Thoracic aorta (tissue), 2 donors: ENCODE measurements around the gene PLEKHG5. TPM values are rescaled to one million over a fixed set of nuclear protein-coding genes. Genes with fewer than 3 reads are reported as not detected.
A peak's percentile ranks its signal among the peaks of the same experiment; 100 is the strongest.

Experiments
- ATAC-seq: fragments of 150-250 bp; one replicate; pipeline ENCODE4 v1.8.0; 2017; ENCODE audit warnings: low read depth; ENCODE audit not compliant: insufficient number of reproducible peaks, low FRiP score
- DNase-seq: peaks from one replicate; pipeline ENCODE4 v3.0.0-alpha.2; 2020; ENCODE audit warnings: low spot score
- H3K27ac ChIP-seq, 2 donors: fragments of 200-600 bp; sonication (generic); 1 replicate in 1 of 2; 2 replicates in 1 of 2; pipeline ENCODE4 v1.5.1; 2016; ENCODE audit warnings: mild to moderate bottlenecking in 2 of 2, moderate library complexity in 2 of 2
- H3K27me3 ChIP-seq: fragments of 200-600 bp; sonication (generic); replicated peaks from 2 replicates; pipeline ENCODE4 v1.6.0; 2016; ENCODE audit warnings: mild to moderate bottlenecking; ENCODE audit not compliant: insufficient read depth
- H3K36me3 ChIP-seq: fragments of 200-600 bp; sonication (generic); one replicate; pipeline ENCODE4 v1.5.1; 2016
- H3K4me1 ChIP-seq, 2 donors: fragments of 200-600 bp; sonication (generic); 1 replicate in 1 of 2; 2 replicates in 1 of 2; pipeline versions ENCODE4 v1.5.1 to v1.6.0; 2016; ENCODE audit warnings: low read depth in 2 of 2, mild to moderate bottlenecking in 1 of 2; ENCODE audit not compliant: control insufficient read depth in 1 of 2
- H3K4me3 ChIP-seq: fragments of 200-600 bp; sonication (generic); 2 replicates; pipeline ENCODE4 v1.5.1; 2016; ENCODE audit warnings: mild to moderate bottlenecking
- H3K9me3 ChIP-seq: fragments of 200-600 bp; sonication (generic); 2 replicates; pipeline ENCODE4 v1.5.1; 2016
- total RNA-seq, 2 donors: library from RNA; depleted of rRNA; stranded (reverse); fragments of >200 nt; gene quantifications; one replicate each; pipeline versions ENCODE4 v1.1.0 to v1.2.3, GENCODE V29; 2016
- TF ChIP-seq, protein P1 (sequence below): fragments of 200-600 bp; sonication (generic); IDR thresholded peaks from one replicate; pipeline ENCODE4 v1.5.1; 2019; ENCODE audit warnings: antibody characterized with exemption

Gene PLEKHG5
- total RNA-seq, 2 donors from 2014 or later = 23.4 to 32.9 TPM

DNA sequence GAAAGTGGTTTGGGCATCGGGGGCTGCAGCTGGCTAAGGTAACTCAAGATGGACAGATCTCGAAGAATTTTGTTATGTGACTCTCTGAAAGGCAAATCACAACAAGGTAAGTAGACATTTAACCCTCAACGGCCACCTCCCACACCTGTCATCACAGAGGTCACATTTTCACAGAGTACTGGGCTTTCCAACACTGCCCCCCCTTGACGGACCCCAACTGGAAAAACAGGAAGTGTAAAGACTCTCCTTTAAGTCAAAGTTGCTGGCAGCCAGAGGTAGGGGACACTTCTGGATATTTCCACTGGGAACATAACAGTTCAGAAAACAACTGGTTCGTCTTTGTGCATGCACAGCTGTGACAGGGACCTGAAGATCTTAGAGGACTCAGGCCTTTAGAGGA lies 40.5 kb upstream of the PLEKHG5 start:
- TF ChIP-seq, protein P1, sequence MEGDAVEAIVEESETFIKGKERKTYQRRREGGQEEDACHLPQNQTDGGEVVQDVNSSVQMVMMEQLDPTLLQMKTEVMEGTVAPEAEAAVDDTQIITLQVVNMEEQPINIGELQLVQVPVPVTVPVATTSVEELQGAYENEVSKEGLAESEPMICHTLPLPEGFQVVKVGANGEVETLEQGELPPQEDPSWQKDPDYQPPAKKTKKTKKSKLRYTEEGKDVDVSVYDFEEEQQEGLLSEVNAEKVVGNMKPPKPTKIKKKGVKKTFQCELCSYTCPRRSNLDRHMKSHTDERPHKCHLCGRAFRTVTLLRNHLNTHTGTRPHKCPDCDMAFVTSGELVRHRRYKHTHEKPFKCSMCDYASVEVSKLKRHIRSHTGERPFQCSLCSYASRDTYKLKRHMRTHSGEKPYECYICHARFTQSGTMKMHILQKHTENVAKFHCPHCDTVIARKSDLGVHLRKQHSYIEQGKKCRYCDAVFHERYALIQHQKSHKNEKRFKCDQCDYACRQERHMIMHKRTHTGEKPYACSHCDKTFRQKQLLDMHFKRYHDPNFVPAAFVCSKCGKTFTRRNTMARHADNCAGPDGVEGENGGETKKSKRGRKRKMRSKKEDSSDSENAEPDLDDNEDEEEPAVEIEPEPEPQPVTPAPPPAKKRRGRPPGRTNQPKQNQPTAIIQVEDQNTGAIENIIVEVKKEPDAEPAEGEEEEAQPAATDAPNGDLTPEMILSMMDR = no peak
- Histone ChIP-seq H3K27me3 (no peaks in the 10 kb centered on the region), H3K4me3 (no peak overlapping the region), H3K4me1 (peaks cover 0 to 3% of the 10 kb centered on the region in 2 donors), H3K27ac (no peak overlapping the region), H3K9me3 (no peaks in the 10 kb centered on the region), H3K36me3 (peaks cover 45% of the 10 kb centered on the region)
- no peak for ATAC-seq
- no peak for DNase-seq

DNA sequence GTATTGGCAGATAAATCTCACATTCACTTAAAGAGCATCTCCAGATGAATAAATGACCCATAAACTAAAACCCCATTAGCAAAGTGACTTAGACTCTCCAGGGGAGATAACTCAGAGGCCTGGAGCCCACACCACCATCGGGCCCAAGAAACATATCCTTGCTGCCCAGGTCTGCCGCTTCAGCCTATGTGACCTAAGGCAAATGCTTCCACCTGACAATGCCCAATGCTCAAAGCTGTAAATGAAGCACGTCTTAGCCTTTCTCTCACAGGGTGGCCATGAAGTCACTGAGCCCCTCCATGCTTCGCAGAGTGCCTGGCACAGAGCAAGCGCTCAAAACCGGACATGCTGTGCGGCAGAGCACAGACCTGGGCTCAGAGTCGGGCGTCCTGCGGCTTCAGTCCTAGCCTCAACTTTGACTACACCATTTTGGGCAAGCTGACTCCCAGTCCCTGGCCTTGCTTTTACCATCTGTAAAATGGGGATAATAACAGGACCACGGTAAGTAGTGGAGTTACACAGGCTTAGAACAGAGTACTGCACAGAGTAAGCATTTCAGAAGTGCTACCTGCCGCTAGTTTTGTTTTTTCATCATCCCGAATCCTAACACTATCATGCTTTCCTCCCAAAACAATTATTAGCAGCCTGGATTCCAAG lies 39.2 kb upstream of the PLEKHG5 start:
- ATAC-seq (no peak), DNase-seq (no peak)
- H3K9me3 ChIP-seq = no peaks in the 10 kb centered on the region
- TF ChIP-seq, protein P1 = no peak
- H3K27me3 ChIP-seq = no peaks in the 10 kb centered on the region
- no peak overlapping the region for H3K27ac ChIP-seq
- H3K36me3 ChIP-seq = peaks cover 58% of the 10 kb centered on the region
- peaks cover 0 to 3% of the 10 kb centered on the region in 2 donors for H3K4me1 ChIP-seq
- H3K4me3 ChIP-seq = no peak overlapping the region

DNA sequence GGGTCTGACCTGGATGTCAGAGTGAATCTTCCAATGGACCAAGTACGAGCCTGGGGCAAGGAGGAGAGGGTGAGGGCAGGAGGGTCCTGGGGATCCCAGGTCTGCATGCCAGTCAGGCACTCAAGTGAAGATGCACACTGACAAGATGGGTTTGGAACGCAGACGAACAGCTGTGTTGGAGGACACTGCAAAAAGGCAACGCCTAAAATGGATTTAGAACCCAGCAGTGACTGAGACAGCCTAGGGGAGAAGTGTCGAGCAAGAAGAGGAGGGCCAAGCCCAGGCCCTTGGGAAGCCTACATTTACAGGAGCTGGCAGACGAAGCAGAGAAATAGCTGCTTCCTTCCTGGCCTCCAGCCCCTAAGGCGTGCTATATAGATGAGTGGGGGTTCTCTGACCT lies 37.0 kb upstream of the PLEKHG5 start:
- Histone ChIP-seq H3K27me3 (no peaks in the 10 kb centered on the region), H3K36me3 (peaks cover 52% of the 10 kb centered on the region), H3K4me1 (no peaks in the 10 kb centered on the region), H3K27ac (no peak overlapping the region), H3K4me3 (no peak overlapping the region), H3K9me3 (no peaks in the 10 kb centered on the region)
- TF ChIP-seq, protein P1 = no peak
- no peak for DNase-seq
- ATAC-seq = no peak

DNA sequence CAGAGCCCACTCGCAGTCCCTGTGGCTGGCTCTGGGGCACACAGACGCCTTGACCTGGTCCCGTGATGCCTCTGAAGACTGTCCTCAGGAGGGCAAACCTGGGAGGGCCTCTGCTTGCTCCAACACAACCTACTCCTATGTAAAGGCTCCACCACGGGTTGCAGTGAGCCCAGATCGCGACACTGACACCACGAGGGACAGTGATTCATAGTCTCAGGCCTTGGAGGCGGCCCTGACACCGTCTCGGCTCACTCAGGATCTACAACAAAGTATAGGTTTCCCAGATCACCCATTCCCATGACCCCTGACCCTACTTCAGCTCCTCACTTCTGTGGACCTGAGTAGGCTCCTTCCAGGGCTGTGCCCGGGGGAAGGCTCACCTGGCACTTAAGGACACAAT lies 34.8 kb upstream of the PLEKHG5 start:
- no peak for DNase-seq
- Histone ChIP-seq H3K27me3 (no peaks in the 10 kb centered on the region), H3K4me1 (no peaks in the 10 kb centered on the region), H3K27ac (no peak overlapping the region), H3K4me3 (no peak overlapping the region), H3K9me3 (no peaks in the 10 kb centered on the region), H3K36me3 (peaks cover 34% of the 10 kb centered on the region)
- no peak for ATAC-seq
- TF ChIP-seq, protein P1 = no peak

DNA sequence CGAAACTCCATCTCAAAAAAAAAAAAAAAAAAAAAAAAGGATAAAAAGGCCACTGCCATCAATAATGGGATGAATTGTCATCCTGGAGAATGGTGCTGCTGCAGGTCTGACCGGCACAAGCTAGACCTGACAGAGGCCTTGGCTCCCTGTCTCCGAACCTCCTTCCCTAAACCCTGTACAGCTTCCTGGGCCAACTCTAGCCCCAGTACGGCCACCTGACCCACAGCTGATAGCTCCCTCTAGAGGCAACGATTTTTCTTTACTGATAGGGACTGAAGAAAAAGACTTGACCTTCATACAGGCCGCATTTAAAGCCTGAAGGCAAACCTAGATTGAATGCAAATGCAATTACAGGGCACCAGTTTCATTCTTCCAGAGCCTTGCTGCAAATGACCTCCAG lies 32.1 kb upstream of the PLEKHG5 start:
- no peak for DNase-seq
- H3K36me3 ChIP-seq = peaks cover 24% of the 10 kb centered on the region
- H3K9me3 ChIP-seq = no peaks in the 10 kb centered on the region
- H3K4me3 ChIP-seq = no peak overlapping the region
- no peak overlapping the region for H3K27ac ChIP-seq
- H3K4me1 ChIP-seq = peaks cover 8 to 19% of the 10 kb centered on the region in 2 donors
- TF ChIP-seq, protein P1 = peak; percentile 22
- H3K27me3 ChIP-seq = no peaks in the 10 kb centered on the region
- ATAC-seq = no peak
